Endothelial cell of umbilical vein (primary cell): ENCODE measurements around the gene CSTF3. TPM values are rescaled to one million over a fixed set of nuclear protein-coding genes. Genes with fewer than 3 reads are reported as not detected.
"Not testable (repeated sequence)": the region's sequence is repeated elsewhere in the genome, so short reads cannot be mapped to it uniquely, and the experiment has no call there.

Source experiments
- BruUV-seq: library from RNA; stranded (reverse); fragments of 400-500 nt; replicated peaks from 2 replicates; lab custom pipeline; 2021; lab: Mats Ljungman, UMichigan
- CTCF ChIA-PET: fragments of 300-600, 350-600 bp; sonication (Branson Sonifier 250); formaldehyde crosslinking; loops from one replicate; lab custom pipeline; 2021; ENCODE audit warnings: antibody characterized with exemption, inconsistent platforms; lab: Charles Lee
- POLR2A ChIA-PET: fragments of 300-600, 350-600 bp; sonication (Branson Sonifier 250); formaldehyde crosslinking; loops from one replicate; lab custom pipeline; 2021; ENCODE audit warnings: antibody characterized with exemption, inconsistent platforms; lab: Charles Lee
- DNase-seq: peaks from one replicate; pipeline ENCODE4 v3.0.0-alpha.2; 2011; ENCODE audit warnings: low read depth, low spot score
- FAIRE-seq: peaks from 2 replicates; lab custom pipeline; 2011; peaks lifted over from hg19 to GRCh38; lab: Jason Lieb, UNC
- H2AFZ ChIP-seq: 2 replicates; pipeline ENCODE4 v1.6.0; 2012; ENCODE audit warnings: low read depth, low read length, control low read depth, inconsistent platforms
- H3K27ac ChIP-seq: 2 replicates; pipeline ENCODE4 v1.5.1; 2011; ENCODE audit warnings: low read depth, mild to moderate bottlenecking, control low read depth, low read length, moderate library complexity; ENCODE audit not compliant: insufficient read depth
- H3K27me3 ChIP-seq, 2 experiments: 2 replicates each; pipeline versions ENCODE4 v1.6.0 to v1.6.1; 2011; ENCODE audit warnings: low read length in 2 of 2, mixed read lengths in 1 of 2; ENCODE audit not compliant: control insufficient read depth in 2 of 2, insufficient read depth in 2 of 2
- H3K36me3 ChIP-seq, 2 experiments: 2 replicates in 1 of 2; 3 replicates in 1 of 2; pipeline ENCODE4 v1.5.1; 2011; ENCODE audit warnings: low read length in 2 of 2, mild to moderate bottlenecking in 1 of 2, moderate library complexity in 1 of 2; ENCODE audit not compliant: control insufficient read depth in 2 of 2, insufficient read depth in 2 of 2; ENCODE audit errors: extremely low read depth in 1 of 2
- H3K4me1 ChIP-seq: 3 replicates; pipeline ENCODE4 v1.5.1; 2011; ENCODE audit warnings: mild to moderate bottlenecking, low read length; ENCODE audit not compliant: control insufficient read depth, insufficient read depth; ENCODE audit errors: extremely low read depth
- H3K4me2 ChIP-seq: 2 replicates; pipeline ENCODE4 v1.6.1; 2011; ENCODE audit warnings: low read length, control low read depth, mixed read lengths; ENCODE audit not compliant: insufficient read depth
- H3K4me3 ChIP-seq, 3 experiments: fragments of 200-600 bp in 1 of 3; sonication (generic), shearing (Covaris generic) in 1 of 3; replicated peaks in 1 of 3; 2 replicates each; pipeline ENCODE4 v1.5.1; 2011 to 2016; ENCODE audit warnings: control low read depth in 3 of 3, low read length in 3 of 3, mild to moderate bottlenecking in 2 of 3, inconsistent platforms in 1 of 3, low read depth in 1 of 3, moderate library complexity in 1 of 3; ENCODE audit not compliant: insufficient read depth in 1 of 3
- H3K79me2 ChIP-seq: 2 replicates; pipeline ENCODE4 v1.6.0; 2012; ENCODE audit warnings: low read length, inconsistent platforms; ENCODE audit not compliant: control insufficient read depth, insufficient read depth
- H3K9ac ChIP-seq: replicated peaks from 2 replicates; pipeline ENCODE3; 2011; ENCODE audit warnings: low read length, control low read depth; ENCODE audit not compliant: insufficient read depth; ENCODE audit errors: extremely low read depth
- H3K9me1 ChIP-seq: replicated peaks from 3 replicates; pipeline ENCODE4 v1.6.0; 2011; ENCODE audit warnings: mild to moderate bottlenecking, low read length; ENCODE audit not compliant: control insufficient read depth, insufficient read depth; ENCODE audit errors: extremely low read depth
- H3K9me3 ChIP-seq: replicated peaks from 2 replicates; pipeline ENCODE4 v1.5.1; 2012; ENCODE audit warnings: low read length, inconsistent platforms; ENCODE audit not compliant: control insufficient read depth, insufficient read depth
- H4K20me1 ChIP-seq: replicated peaks from 2 replicates; pipeline ENCODE3; 2011; ENCODE audit warnings: mild to moderate bottlenecking, low read length; ENCODE audit not compliant: control insufficient read depth, insufficient read depth; ENCODE audit errors: extremely low read depth
- CTCF ChIP-seq, 2 donors: IDR thresholded peaks; 1 replicate in 1 of 2; 2 replicates in 1 of 2; pipeline ENCODE4 v1.5.1; 2011; ENCODE audit warnings: low read length in 2 of 2, mild to moderate bottlenecking in 2 of 2, moderate library complexity in 2 of 2, control low read depth in 1 of 2, inconsistent platforms in 1 of 2, low read depth in 1 of 2; ENCODE audit not compliant: insufficient read depth in 1 of 2; ENCODE audit errors: extremely low read depth in 1 of 2
- EZH2 ChIP-seq: IDR thresholded peaks from 2 replicates; pipeline ENCODE4 v1.6.1; 2012; ENCODE audit warnings: borderline replicate concordance, low read depth, mild to moderate bottlenecking, moderate library complexity, low read length, inconsistent platforms; ENCODE audit not compliant: severe bottlenecking
- FOS ChIP-seq: IDR thresholded peaks from 2 replicates; pipeline ENCODE4 v1.6.1; 2011; ENCODE audit warnings: mild to moderate bottlenecking, low read length, moderate library complexity, borderline replicate concordance; ENCODE audit not compliant: insufficient read depth
- GATA2 ChIP-seq: IDR thresholded peaks from 2 replicates; pipeline ENCODE4 v1.7.0; 2011; ENCODE audit warnings: low read depth, mild to moderate bottlenecking, moderate library complexity, mixed read lengths, low read length; ENCODE audit not compliant: insufficient read length, insufficient read depth
- JUN ChIP-seq: IDR thresholded peaks from 2 replicates; pipeline ENCODE4 v1.6.1; 2011; ENCODE audit warnings: borderline replicate concordance, low read depth; ENCODE audit not compliant: insufficient read length, insufficient read depth
- MAX ChIP-seq: IDR thresholded peaks from 2 replicates; pipeline ENCODE4 v1.6.1; 2011; ENCODE audit not compliant: insufficient read depth, insufficient read length
- MYC ChIP-seq: IDR thresholded peaks from one replicate; pipeline ENCODE4 v1.6.1; 2011; ENCODE audit warnings: mild to moderate bottlenecking, low read depth, low read length
- POLR2A ChIP-seq: IDR thresholded peaks from 2 replicates; pipeline ENCODE4 v1.6.1; 2012; ENCODE audit warnings: low read depth, mild to moderate bottlenecking, control low read depth, low read length
- POLR2AphosphoS5 ChIP-seq: IDR thresholded peaks from 2 replicates; pipeline ENCODE4 v1.6.1; 2012; ENCODE audit warnings: low read depth, mild to moderate bottlenecking, control low read depth, low read length, moderate library complexity; ENCODE audit not compliant: insufficient read depth
- dilution Hi-C: fragments of 300-500 bp; cut with MboI; formaldehyde crosslinking; loops from one replicate; pipeline ENCODE4 v1.15.0; 2019; ENCODE audit warnings: low sequenced_read_pairs; ENCODE audit not compliant: extremely low pct_ligation_motif_present
- intact Hi-C: fragments of 100-400 bp; cut with micrococcal nuclease; formaldehyde crosslinking; loops from one replicate; pipeline ENCODE4 v1.10.0; 2022
- polyA plus RNA-seq, 4 experiments: library from polyadenylated mRNA; depleted of rRNA in 3 of 4; stranded (reverse) in 3 of 4; unstranded in 1 of 4; fragments of >200 nt; gene quantifications; 2 replicates each; pipeline versions ENCODE4 v1.2.1 to v1.2.3, GENCODE V29; 2011 to 2012; ENCODE audit warnings: missing spikeins in 1 of 4
- total RNA-seq: library from RNA; stranded (reverse); gene quantifications from 2 replicates; pipeline ENCODE4 v1.2.3, GENCODE V29; 2021

Gene CSTF3
- total and polyA plus RNA-seq, 2 donors (not counting 3 experiments of a cell fraction or from before 2014, with no cell fraction given): 18.3 to 46.6 TPM

- H3K9me3 ChIP-seq, H3K4me2 ChIP-seq, H4K20me1 ChIP-seq, BruUV-seq, H3K27ac ChIP-seq, dilution Hi-C loops, H3K9ac ChIP-seq, H2AFZ ChIP-seq, H3K4me3 ChIP-seq, FAIRE-seq, H3K27me3 ChIP-seq, H3K36me3 ChIP-seq, H3K4me1 ChIP-seq, POLR2A ChIA-PET, intact Hi-C loops, DNase-seq, H3K79me2 ChIP-seq, H3K9me1 ChIP-seq, CTCF ChIA-PET: not testable (repeated sequence)
Observed at GRCh38 chr11:33048701-33049100, 112.6 kb downstream of the CSTF3 start.

- intact Hi-C loops: no loop called here
- Histone ChIP-seq H3K36me3 (no peaks in the 10 kb centered on the region), H3K9ac (no peak overlapping the region), H3K4me3 (no peak overlapping the region), H3K9me3 (no peaks in the 10 kb centered on the region), H3K9me1 (peaks cover 5% of the 10 kb centered on the region), H3K27ac (no peak overlapping the region), H3K4me1 (peaks cover 5% of the 10 kb centered on the region), H3K79me2 (peaks cover 1% of the 10 kb centered on the region), H4K20me1 (no peaks in the 10 kb centered on the region), H2AFZ (no peak overlapping the region), H3K4me2 (no peak overlapping the region), H3K27me3 (no peaks in the 10 kb centered on the region)
- dilution Hi-C loops: no loop called here
- no peak for FAIRE-seq
- ChIA-PET CTCF (interaction anchor here (1.1 kb wide), 2 partner anchors 11 to 74 kb away, joined by 3 read pairs; no protein-coding TSS in a partner anchor), POLR2A (no interaction called here)
- no peak for DNase-seq
- BruUV-seq: no TSS peak
- TF ChIP-seq FOS: no peak
- TF ChIP-seq POLR2A: no peak
- no peak for TF ChIP-seq EZH2
- no peak for TF ChIP-seq JUN
- no peak for TF ChIP-seq CTCF (IDR thresholded peaks at IDR 0.05; ENCODE audit: extremely low read depth in 1 of 2, insufficient read depth in 1 of 2, low read depth in 1 of 2, low read length in 2 of 2)
- TF ChIP-seq POLR2AphosphoS5: no peak
- no peak for TF ChIP-seq MAX
- no peak for TF ChIP-seq GATA2
- TF ChIP-seq MYC: no peak
Observed at GRCh38 chr11:33045551-33046255, 115.6 kb downstream of the CSTF3 start.
